Measurements from ENCODE around the gene OR4F6.

Gene OR4F6

DNA sequence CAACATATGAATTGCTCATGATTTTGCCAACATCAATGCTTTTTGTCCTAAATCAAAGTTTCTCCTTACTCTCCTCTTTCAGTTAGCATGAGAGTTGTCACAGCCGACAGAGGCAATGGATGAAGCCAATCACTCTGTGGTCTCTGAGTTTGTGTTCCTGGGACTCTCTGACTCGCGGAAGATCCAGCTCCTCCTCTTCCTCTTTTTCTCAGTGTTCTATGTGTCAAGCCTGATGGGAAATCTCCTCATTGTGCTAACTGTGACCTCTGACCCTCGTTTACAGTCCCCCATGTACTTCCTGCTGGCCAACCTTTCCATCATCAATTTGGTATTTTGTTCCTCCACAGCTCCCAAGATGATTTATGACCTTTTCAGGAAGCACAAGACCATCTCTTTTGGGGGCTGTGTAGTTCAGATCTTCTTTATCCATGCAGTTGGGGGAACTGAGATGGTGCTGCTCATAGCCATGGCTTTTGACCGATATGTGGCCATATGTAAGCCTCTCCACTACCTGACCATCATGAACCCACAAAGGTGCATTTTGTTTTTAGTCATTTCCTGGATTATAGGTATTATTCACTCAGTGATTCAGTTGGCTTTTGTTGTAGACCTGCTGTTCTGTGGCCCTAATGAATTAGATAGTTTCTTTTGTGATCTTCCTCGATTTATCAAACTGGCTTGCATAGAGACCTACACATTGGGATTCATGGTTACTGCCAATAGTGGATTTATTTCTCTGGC, 2.5 kb downstream of the OR4F6 start:
- no peak for DNase-seq

DNA sequence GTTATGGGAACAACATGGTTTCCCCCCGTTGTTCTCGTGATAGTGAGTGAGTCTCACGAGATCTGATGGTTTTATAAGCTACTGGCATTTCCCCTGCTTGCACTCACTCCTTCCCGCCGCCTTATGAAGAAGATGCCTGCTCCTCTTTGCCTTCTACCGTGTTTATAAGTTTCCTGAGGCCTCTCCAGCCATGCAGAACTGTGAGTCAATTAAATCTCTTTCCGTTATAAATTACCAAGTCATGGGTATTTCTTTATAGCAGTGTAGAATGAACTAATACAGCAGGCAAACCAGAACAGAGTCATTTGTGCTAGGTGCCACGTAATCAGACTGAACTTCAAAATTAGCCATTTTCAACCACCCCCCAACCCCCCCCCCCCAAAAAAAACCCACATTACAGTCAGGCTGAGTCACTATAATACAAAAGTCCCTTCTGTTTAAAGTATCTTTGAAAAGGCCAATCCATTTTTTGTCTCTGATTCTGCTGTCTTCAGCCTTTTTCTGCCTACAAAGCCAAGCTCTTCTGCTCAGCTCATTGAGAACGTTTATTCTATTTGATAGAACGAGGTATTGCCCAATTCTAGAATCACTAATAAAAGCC, 4.1 kb downstream of the OR4F6 start:
- DNase-seq = no peak

DNA sequence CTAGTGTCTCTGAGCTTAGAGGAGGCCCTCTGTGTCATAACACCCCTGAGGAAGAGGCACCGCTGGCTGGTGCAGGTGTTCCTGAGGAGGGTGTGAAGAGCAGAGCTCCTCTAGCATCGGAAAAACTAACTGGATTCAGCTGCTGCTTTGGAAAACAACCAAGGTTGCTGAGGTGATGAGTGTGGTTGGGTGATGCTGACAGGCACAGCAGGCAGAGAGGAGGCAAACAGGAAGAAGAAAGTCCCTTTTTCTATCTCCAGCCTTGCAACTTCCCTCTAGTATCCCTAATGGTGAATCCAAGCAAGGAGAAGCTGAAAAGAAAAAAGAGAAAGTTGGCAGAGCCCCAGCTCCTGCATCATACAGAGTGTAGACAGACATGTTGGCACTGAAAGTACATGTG, 4.9 kb downstream of the OR4F6 start:
- DNase-seq = no peak

- no peak for DNase-seq
Observed at GRCh38 chr15:101810456-101810855, 7.1 kb downstream of the OR4F6 start.

DNA sequence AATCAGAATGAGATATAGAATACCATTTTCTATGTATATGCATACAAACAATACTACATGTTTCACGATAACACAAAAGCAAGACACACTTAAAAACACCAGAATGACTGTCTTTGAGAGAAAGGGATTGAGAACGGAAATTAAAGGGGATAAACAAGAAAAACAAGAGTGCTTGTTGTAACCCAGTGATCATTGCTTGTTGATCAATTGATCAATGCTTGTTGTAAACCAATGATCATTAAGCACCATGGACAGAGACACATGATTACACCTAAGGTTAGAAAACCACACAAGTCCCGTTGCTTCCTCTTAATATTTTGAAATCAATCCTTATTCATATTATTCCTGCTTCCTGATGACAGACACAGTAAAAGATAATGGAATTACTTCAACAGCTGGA, 7.6 kb downstream of the OR4F6 start:
- no peak for DNase-seq

- DNase-seq = no peak
Observed at GRCh38 chr15:101811902-101812301, 8.6 kb downstream of the OR4F6 start, which contains the start of gene OR4F15. TSS of gene OR4F15 (plus strand) at chr15:101812202. CDS start at chr15:101818187, 5,985 bp downstream.

GRCh38 chr15:101813803-101814534, 10.7 kb downstream of the OR4F6 start:
- no peak for DNase-seq

DNA sequence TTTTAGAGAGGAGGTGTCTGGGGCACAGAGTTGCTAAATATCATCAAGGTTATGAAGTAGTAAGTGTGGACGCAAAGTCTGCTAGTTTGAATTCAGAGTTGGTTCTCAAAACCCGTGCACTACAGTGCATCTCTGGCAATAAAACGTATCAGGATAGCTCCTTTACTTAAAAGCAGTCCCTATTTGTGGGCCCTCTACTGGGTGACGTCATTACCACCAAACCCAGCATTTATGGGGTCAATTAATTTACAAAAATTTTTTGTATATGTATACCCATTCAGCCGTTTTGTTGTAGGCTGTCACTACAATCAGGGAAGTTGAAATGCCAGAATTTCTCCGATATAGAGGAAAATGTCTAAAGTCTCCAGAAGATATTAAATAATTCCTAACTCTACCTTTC, 17.5 kb downstream of the OR4F6 start:
- DNase-seq = no peak

DNA sequence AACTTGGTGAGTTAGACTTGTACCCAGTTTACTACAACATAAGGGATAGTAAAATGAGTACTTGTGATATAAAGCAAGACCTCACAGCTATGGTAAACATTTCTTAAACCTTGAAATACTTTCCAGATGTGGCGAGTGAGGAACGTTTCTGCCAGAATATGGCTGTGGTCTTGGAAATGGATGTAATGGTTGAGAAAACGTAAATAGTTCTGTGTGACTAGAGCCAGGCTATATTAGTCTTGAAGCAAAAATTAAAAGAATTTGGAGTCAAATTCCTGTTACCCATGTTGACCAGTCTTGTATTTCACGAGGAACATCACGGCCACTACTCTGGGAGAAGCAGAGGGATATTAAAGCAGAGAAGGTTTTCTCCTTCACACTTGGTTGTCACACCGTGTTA, 23.9 kb downstream of the OR4F6 start:
- DNase-seq = no peak

GRCh38 chr15:101828774-101829173, 25.5 kb downstream of the OR4F6 start:
- no peak for DNase-seq

DNA sequence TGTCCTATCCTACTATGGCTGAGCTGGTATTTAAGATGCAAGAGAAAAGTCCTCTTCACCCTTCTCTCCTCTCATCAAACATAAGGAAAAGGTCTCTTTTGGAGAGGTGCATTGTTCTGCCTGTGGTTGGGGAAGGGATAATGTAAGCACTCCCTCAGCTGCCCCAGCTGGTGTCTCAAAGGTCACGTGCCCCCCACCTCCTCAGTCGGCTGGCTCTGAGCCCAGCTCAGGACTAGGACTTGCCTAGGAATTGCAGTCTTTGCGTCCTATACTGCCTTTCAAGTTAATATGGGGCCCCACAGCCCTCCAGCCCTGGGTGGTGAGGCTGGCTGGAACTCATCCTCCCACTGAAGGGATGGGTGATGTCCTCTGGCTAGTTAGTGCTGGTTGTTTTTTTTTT, 38.3 kb downstream of the OR4F6 start:
- DNase-seq = no peak

- no peak for DNase-seq
Observed at GRCh38 chr15:101844916-101845315, 41.6 kb downstream of the OR4F6 start.

- no peak for DNase-seq
Observed at GRCh38 chr15:101852356-101852755, 49.0 kb downstream of the OR4F6 start.
